Colon (tissue), 2 donors: ENCODE measurements around the gene AKR1C8.
"Not testable (repeated sequence)": the region's sequence is repeated elsewhere in the genome, so short reads cannot be mapped to it uniquely, and the experiment has no call there.

Source experiments
- FAIRE-seq: peaks from 2 replicates; lab custom pipeline; 2012; peaks lifted over from hg19 to GRCh38; lab: Jason Lieb, UNC
- donor health status: control.
- donor health status: control.

The AKR1C8 gene

DNA sequence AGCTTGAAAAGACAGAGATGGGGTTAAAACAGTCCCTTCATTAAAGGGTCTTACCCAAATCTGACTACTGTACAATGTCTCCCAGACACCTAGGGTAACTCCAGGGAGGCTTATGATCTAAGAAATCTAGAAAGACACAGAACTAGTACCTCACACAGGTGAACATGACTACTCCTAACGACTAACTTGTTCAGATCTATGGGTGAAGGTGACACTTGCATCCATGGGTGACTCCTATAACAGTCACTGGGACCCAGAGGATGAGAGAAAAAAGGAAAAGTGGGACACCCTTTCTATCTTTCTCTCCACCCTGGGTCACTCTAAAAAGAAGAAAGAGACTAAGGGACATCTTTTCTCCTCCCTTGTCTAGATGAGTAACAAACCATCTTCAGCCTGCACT is 19.2 kb downstream of the AKR1C8 start:
- FAIRE-seq, result no peak

DNA sequence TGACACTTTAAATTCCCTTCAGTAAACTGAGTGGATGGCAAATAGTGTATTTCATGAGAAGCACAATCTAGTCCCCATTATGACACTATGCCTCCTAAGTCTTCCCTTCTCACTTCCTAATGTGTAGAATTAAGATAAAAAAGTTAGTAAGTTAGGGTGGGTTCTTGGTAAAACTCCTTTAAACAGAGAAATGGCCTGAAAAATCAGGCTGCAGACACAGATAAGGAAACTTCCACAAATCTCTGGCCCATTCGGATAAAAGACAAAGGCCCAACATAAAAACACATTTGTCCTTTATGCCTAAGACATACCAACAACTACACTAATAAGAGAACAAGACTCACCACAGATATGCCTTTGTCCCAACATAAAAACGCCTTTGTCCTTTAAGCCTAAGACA is 21.5 kb downstream of the AKR1C8 start:
- FAIRE-seq, result no peak

DNA sequence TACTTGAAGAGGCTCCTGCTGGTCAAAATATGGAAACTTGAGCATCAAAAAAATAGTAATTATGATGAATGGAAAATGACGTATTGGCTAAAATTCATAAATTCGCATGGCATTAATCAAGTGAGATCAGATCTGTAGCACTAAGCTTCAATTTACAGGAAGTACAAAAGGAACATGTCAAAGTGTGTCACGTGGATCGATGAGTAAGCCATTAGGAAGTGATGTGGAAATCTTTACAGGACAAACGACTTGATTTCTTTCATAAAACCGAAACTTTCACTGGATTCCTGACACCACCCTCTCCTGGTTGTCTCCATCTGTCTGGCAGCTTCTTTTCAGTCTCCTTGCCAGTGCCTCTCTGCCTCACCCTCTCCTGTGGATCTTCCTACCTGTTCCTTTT is 25.8 kb downstream of the AKR1C8 start:
- no peak for FAIRE-seq

DNA sequence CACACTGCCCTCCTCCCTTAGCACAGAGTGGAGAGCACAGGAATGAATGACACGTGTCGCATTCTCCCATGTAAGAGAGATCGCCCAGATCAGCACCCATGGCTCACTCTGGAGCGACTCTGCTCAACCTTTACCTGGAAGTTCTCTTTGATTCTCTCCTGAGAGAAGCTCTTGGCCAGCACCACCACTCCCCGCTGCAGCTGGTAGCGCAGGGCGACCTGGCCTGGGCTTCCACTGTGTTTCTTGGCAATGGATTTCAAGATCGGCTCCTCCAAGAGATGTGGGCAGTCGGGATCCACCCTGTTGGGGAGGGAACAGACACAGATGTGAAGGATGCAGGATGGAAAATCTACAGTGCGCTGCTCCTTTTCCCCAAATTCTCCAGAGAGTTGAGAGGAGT is 27.4 kb downstream of the AKR1C8 start:
- FAIRE-seq, result no peak

DNA sequence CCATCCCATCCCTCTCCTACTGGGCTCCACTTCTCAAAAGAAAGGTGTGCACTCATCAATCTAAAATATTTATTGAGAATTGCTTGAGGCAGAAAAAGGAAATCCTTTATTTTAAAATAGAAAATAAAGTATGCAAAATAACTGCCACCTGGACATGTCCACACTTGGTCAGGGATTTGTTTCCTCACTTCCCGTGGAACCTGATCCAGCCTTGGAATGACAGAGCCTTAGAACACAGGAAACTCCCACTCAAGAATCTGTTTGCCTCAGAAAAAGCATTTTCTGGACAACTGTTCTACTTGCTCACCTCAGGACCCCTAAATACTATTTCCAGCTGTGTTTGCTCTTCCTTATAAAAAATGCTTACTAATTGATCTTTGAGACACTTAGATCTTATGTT is 29.0 kb downstream of the AKR1C8 start:
- no peak for FAIRE-seq

DNA sequence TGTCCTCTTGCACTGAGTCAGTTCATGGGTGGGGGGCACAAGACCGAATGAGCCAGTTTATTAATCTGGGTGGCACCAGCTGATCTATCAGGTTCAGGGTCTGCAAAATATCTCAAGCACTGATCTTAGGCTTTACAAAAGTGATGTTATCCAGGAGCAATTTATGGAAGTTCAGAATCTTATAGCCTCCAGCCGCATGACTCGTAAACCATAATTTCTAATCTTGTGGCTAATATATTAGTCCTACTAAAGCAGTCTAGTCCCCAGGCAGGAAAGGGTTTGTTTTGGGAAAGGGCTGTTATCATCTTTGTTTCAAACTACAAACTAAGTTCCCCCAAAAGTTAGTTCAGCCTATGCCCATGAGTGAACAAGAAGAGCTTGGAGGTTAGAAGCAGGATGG is 33.9 kb downstream of the AKR1C8 start:
- FAIRE-seq, result no peak

DNA sequence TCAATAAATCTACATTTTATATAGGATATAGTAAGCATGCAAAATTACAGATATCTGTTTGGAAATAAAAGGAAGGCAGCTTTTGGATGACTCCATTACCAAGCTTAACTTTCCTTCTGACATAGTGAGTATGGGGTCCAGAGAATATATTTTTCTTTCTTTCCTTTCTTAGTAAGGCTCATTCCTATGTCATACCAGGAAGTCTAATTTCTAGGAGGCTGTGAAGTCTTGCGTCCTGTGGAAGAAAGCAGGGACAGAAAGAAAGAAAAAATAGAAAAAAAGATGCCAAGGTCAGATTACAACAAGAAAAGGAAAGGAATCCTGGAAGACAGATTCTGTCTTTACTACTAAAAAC is 36.3 kb downstream of the AKR1C8 start:
- FAIRE-seq, result no peak

DNA sequence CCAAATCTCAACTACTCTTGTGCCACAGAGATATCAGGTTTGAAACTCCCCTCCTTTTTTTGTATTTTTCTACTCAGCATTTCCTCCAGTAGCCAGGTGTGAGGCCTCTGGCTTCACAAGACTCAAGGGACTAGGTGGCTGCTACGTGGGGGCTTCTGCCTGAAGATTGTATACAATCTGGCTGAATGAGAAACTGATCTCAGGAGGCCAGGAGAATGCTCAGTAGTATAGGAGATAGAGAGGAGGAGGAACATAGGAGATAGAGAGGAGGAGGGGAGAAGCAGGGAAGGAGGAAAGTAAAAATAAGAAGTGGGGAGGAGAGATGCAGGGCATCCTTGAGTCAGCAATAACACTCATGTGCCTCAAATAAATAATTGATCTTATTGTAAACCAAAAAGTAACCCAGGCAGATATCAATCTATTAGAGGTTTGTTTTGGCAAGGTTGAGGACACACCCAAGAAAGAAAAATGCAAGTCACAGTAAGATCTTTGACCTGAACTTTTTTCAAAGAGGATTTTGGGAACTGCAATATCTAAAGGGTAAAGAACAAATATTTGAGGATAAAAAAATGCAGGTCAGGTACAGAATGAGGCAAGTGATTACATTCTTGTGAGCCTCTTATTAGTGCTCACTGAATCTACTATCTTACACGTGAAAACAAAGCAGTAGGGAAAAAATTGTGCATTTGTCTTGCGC is 36.8 kb downstream of the AKR1C8 start:
- no peak for FAIRE-seq

DNA sequence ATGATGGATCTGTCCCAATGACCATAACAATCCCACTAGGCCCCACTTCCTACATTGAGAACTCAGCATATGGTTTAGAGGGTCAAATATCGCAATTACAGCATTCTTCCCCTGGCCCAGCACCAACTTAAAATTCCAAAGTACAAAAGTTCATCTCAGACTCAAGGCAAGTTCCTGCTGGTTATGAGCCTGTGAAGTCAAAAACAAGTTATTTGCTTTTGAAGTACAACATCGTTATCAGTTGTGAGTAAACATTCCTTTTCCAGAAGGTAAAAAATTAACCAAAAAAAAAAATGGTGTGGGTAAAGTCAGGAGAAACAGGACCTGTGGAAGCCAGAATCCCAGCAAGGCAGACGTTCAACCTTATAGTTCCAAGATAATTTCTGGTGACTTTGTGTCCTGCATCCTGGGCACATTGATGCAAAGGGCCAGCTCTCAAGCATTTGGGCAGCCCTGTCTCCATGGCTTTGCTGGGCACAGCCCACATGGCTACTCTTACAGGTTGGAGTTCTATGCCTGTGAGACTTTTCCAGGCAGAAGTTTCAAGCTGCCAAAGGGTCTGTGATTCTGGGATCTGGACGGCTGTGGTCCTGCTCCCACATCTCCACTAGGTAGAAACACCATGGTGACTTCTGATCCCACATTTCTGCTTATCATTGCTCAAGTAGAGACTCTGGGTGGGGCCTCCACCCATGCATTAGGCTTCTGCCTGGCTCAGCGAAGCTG is 37.5 kb downstream of the AKR1C8 start:
- FAIRE-seq, result no peak

DNA sequence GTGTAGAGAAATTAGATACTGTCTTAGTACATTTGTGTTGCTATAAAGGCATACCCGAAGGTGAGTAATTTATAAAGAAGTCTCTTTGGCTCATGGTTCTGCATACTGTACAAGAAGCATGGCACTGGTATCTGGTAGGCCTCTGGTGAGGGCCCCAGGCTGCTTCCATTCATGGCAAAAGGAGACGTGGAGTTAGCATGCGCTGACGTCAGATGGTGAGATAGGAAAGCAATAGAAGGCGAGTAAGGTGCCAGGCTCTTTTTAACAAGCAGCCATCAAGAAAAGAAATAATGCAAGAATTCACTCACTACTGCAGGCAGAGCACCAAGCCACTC is 38.1 kb downstream of the AKR1C8 start:
- no peak for FAIRE-seq

DNA sequence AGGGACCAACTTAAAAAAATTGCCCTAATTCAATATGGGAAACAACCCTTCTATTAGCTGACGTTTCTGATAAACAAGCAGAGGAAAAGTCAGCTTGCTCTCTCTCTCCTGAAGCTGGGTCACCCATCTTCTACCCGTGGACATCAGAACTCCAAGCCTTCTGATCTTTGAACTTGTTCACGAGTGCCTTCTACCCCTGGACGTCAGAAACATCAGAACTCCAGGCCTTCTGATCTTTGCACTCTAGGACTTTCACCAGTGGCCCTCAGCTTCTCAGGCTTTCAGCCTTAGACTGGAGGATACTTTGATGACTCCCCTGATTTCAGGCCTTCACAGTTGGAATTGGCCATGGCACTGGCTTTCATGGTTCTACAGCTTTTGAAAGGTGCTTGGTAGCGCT is 41.8 kb downstream of the AKR1C8 start:
- no peak for FAIRE-seq

DNA sequence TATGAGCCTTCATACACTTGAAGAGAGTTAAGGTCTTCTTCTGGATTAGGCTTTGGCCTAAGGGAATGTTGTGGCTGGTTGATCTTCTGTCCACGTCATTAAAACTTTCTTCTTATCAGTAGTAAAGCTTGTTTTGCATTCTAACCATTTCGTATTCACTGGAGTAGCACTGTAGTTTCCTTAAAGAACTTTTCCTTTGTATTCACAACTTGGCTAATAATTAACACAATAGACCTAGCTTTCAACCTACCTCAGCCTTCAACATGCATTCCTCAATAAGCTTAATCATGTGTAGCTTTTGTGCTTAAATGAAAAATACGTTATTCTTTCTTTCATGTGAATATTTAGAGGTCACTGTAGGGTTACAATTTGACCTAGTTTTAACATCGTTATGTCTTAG is 42.8 kb downstream of the AKR1C8 start:
- FAIRE-seq, result no peak

DNA sequence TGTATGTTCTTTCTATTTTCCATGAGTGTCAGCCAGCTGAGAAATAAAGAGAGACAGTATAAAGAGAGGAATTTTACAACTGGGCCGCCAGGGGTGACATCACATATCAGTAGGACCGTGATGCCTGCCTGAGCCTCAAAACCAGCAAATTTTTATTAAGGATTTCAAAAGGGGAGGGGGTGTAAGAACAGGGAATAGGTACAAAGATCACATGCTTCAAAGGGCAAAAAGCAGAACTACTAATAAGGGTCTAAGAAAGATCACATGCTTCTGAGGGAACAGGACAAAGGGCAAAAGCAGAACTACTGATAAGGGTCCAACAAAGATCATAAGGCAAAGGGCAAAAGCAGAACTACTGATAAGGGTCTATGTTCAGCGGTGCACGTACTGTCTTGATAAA is 47.3 kb downstream of the AKR1C8 start:
- FAIRE-seq, result not testable (repeated sequence)

DNA sequence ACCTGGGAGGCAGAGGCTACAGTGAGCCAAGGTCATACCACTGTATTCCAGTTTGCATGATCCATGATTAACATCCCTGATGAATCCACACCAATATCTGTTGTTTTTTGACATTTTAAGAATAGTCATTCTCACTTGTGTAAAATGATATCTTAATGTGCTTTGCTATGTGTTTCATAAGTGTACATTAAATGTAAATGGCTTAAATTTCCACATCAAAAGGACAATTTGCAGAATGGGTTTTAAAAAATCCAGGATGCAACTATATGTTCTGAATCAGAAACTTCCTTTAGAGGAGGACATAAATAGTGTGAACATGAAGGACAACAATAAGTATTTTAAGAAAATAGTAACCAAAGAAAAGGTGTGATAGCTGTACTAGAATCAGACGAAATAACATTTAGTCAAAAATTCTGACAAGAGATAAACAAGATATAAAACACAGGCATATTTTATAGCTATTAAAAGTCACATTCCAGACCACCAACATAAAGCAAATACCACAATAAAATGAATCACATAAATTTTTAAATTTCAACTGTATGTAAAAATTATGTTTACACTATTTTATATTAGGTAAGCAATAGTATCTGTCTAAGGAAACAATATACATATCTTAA is 48.4 kb downstream of the AKR1C8 start:
- no peak for FAIRE-seq

DNA sequence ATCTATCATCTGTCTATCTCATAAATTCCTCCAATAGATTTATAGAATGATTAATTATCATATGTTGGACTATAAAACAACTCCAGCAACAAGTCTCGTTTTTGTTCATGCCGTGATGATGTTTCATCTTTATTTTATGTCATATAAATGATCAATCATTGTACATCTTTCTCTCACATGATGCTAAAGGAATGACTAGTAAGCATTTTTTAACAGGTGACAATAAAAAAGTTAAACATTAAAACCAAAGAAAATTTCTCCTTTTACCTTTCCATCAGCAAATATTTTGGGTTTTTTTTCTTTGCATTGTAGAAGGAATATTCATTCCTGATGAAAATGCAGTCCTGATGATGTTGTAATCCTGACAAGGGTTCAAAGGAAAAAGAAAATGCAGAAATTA is 49.4 kb downstream of the AKR1C8 start:
- no peak for FAIRE-seq

DNA sequence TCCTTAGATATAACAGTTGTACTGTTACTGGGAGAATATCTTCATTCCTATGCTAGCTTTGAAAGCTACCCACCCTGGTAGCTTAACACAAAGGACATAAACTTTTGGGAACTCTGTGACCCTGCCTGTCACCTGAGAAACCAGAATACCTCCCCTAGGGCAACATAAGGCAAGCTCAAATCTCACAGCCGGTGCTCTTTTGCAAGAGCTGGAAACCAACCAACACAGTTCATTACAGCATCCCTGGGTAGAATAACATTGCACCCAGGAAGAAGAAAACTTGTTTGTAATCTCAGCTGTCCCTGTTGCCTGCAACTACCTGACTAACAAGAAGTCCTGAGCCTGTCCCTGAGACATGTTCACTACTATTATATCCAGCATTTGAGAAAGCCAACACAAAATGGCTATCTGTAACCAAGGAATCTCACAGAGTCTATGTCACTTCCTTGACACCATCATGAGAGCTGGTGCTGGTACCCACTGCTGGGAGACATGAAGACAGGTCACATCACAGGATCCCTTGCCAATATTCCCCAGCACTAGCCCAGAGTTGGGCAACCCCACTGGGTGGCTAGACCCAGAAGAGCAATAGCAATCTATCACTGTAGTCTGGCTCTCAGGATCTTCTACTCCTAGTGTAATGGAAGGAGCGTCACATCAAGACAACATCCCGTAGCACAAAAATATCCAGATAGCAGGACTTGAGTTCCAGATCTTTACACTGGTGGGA is 59.5 kb downstream of the AKR1C8 start:
- FAIRE-seq, result no peak

DNA sequence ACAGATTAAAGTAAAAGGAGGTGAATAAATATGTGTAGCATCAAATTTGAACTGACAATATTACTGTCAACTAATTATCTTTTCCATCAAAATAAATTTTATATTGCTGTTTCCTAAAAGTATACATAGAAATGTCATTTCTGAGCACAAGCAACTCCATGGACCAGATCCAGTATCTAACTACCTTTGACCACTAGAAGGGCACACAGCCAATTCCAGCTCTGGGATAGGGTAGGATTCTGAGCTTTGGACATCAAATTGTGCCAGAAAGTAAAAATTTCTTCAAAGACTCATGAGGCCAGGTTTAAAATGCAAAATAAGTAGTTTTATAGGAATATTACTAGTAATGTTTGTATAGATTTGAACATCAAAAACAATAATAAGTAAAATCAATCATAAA is 61.1 kb downstream of the AKR1C8 start:
- FAIRE-seq, result peak; percentile 36

DNA sequence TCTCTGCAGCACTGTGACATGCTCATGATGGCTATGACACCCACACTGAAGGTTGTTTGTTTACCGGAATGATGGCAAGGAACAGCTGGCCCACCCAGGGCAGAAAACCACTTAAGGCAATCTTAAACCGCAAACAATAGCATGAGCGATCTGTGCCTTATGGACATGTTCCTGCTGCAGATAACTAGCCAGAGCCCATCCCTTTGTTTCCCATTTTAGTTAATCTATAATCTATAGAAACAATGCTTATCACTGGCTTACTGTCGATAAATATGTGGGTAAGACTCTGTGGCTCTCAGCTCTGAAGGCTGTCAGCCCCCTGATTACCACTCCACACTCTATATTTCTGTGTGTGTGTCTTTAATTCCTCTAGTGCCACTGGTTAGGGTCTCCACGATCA is 65.0 kb downstream of the AKR1C8 start:
- FAIRE-seq, result not testable (repeated sequence)

DNA sequence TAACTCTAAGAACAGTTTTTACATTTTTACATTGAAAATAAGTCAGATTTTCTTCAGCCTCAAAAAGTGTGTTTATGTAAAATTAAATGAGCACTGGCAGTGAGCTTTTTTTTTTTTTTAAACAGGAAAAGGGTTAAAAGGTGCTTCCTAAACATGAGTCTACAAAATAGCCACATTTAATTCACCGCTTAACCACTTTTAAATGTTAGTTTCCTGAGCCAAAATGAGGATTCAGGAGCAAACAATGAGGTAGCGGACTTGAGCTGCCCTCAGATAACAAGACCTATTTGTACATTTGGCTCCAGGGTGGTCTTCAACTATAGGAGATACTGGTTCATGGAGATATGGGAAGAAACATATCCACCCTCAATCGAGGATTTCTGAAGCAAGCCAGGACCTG is 67.9 kb downstream of the AKR1C8 start:
- FAIRE-seq, result no peak

DNA sequence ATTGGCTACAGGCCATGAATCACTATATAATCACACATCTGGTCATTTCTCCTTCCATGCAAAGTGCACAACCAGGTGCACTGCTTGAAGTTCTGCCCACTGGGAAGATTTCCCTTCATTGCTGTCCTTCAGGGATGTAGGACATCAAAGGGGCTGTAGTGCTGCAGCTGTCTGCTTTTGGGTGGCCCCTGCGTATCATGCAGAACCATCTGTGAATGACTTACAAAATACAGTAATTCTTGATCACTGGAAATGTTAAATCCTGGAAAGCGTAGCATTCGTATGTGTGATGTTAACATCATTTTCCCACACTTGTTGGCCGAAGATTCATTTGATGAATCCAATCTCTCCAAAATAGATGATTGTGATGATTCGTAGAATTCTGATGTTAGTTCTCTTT is 68.3 kb downstream of the AKR1C8 start:
- FAIRE-seq, result no peak

DNA sequence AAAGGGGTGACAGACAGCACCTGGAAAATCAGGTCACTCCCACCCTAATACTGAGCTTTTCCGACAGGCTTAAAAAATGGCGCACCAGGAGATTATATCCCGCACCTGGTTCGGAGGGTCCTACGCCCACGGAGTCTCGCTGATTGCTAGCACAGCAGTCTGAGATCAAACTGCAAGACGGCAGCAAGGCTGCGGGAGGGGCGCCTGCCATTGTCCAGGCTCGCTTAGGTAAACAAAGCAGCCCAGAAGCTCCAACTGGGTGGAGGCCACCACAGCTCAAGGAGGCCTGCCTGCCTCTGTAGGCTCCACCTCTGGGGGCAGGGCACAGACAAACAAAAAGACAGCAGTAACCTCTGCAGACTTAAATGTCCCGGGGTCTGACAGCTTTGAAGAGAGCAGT is 75.1 kb downstream of the AKR1C8 start:
- FAIRE-seq, result not testable (repeated sequence)

DNA sequence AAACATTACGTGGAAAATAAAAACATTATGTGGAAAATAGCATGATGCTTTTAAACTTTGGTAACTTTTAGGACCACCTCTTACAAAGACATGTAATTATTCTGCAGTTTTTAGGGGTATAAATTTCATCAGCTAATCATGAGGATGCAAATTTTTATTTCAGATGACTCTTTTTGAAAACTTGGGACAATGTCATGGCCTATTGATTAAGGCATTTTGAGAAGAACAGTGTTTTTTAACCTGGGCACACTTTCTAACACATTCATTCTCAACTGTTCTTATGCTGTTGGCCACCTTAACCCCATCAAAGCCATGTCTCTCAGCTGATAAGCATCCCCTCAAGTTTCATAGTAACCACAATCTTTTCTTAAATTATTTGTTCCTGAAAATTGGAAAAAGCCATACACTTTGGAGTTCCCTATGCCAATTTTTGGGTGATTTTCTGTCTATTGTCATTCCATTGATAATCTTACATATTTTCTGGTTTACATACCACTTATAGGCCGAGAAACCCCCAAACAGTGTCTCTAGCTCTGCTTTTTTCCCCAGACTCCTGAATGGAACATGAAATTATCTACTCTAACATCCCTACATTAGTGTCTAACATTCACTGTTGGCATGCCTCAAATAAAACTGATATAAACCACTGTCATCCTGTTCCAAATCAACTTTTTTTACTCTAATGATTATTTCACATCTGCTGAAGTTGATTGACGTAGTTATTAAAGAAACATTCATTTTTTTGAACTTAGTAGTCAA is 76.1 kb downstream of the AKR1C8 start:
- no peak for FAIRE-seq
